ENCODE measurements around the gene SEC23IP. TPM values are rescaled to one million over a fixed set of nuclear protein-coding genes. Genes with fewer than 3 reads are reported as not detected.

Gene SEC23IP
- total RNA-seq, 1 donor, result 28.6 TPM

DNA sequence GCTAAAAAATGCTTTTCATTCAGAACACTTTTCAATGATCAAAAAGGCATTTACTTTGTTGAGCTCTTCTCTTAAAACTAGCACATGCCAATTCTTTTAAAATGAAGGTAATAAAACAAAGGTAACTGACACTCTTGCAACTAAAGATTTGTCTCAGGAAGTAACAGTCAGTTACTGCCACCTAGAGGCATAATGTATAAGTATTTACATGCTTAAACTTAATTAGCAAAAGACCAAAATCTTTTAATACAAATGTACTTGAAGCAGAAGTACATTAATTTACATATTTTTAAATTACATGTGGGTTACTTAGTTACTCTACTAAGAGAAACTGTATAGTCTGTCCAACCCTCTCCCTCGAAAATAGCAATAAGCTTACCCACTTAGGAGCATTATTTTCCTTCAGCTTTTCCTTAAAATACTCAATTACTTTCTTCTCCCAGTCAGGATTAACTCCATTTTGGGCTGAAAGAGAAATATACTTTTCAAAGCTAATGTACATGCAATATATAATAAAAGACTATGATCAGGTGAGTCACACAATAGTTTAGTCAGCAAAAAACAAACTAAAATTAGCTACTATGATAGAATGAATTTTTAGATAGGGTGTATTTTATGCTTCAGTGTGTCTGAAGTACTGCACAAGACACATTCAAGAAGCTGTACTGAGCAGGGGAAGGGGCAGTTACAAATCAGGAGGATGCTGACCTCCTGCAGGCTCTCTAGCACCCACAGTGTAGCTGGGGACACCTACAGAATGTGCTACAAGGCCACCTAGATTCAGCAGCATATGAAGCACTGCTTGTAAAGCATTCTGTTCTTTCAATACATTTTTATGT is 32.9 kb upstream of the SEC23IP start:
- Histone ChIP-seq H4K20me1 (ENCODE audit: insufficient read depth, low read length) (peaks cover 21% of the 10 kb centered on the region), H3K4me1 (ENCODE audit: insufficient read depth, low read length) (no peaks in the 10 kb centered on the region), H3K27ac (ENCODE audit: low read depth, low read length) (no peak overlapping the region), H3K79me2 (ENCODE audit: insufficient read depth, low read length) (peaks cover 61% of the 10 kb centered on the region), H3K36me3 (ENCODE audit: insufficient read depth, low read length) (peaks cover 13% of the 10 kb centered on the region), H3K4me3 (ENCODE audit: insufficient read depth, low read length) (no peak overlapping the region), H2AFZ (ENCODE audit: low read length) (no peak overlapping the region), H3K27me3 (ENCODE audit: insufficient read depth, low read length) (no peaks in the 10 kb centered on the region), H3K4me2 (ENCODE audit: insufficient read depth, low read length) (no peak overlapping the region), H3K9me3 (ENCODE audit: low read depth, low read length) (no peaks in the 10 kb centered on the region)
- DNase-seq (ENCODE audit: insufficient read length, low spot score, missing footprints), result no peak
- TF ChIP-seq, protein P1, sequence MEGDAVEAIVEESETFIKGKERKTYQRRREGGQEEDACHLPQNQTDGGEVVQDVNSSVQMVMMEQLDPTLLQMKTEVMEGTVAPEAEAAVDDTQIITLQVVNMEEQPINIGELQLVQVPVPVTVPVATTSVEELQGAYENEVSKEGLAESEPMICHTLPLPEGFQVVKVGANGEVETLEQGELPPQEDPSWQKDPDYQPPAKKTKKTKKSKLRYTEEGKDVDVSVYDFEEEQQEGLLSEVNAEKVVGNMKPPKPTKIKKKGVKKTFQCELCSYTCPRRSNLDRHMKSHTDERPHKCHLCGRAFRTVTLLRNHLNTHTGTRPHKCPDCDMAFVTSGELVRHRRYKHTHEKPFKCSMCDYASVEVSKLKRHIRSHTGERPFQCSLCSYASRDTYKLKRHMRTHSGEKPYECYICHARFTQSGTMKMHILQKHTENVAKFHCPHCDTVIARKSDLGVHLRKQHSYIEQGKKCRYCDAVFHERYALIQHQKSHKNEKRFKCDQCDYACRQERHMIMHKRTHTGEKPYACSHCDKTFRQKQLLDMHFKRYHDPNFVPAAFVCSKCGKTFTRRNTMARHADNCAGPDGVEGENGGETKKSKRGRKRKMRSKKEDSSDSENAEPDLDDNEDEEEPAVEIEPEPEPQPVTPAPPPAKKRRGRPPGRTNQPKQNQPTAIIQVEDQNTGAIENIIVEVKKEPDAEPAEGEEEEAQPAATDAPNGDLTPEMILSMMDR (IDR thresholded peaks at IDR 0.05; ENCODE audit: extremely low read depth, low read depth, low read length), result peak; percentile 58

DNA sequence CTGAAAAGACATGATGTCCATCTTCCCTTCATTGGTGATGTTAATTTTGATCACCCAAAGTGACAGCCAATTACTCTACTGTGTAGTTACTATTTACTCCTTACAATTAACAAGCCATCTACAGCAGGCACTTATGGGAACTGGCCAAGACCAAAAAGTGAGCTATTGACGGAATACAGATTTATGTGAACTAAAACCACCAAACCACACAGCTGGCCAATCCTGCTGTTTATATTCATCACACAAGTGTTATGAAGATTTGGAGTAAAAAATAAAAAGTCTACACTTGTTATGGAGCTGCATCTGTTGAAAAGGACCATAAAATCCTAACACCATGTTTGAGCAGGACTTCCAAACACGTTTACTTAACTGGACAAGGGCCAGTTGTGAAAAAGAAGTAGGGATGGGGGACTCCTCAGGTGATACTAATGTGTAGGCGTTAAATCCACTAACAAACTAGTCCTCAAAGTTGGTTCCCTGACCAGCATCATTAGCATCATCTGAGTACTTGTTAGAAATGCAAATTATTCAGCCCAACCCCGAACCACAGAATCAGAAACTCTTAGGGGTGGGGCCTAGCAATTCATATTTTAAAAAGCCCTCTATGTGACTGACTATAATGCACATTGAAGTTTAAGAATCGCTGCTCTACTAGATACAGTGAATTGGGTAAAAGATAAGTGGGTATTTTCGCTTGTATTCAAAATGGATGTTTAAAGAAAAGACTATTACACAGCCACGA is 31.5 kb upstream of the SEC23IP start:
- no peak overlapping the region for H2AFZ ChIP-seq (ENCODE audit: low read length)
- no peak overlapping the region for H3K4me3 ChIP-seq (ENCODE audit: insufficient read depth, low read length)
- H3K4me2 ChIP-seq (ENCODE audit: insufficient read depth, low read length), result no peak overlapping the region
- H3K27ac ChIP-seq (ENCODE audit: low read depth, low read length), result no peak overlapping the region
- H4K20me1 ChIP-seq (ENCODE audit: insufficient read depth, low read length), result peaks cover 24% of the 10 kb centered on the region
- H3K9me3 ChIP-seq (ENCODE audit: low read depth, low read length), result no peaks in the 10 kb centered on the region
- peaks cover 8% of the 10 kb centered on the region for H3K36me3 ChIP-seq (ENCODE audit: insufficient read depth, low read length)
- TF ChIP-seq, protein P1 (IDR thresholded peaks at IDR 0.05; ENCODE audit: extremely low read depth, low read depth, low read length), result no peak
- H3K4me1 ChIP-seq (ENCODE audit: insufficient read depth, low read length), result no peaks in the 10 kb centered on the region
- peaks cover 75% of the 10 kb centered on the region for H3K79me2 ChIP-seq (ENCODE audit: insufficient read depth, low read length)
- no peaks in the 10 kb centered on the region for H3K27me3 ChIP-seq (ENCODE audit: insufficient read depth, low read length)
- DNase-seq (ENCODE audit: insufficient read length, low spot score, missing footprints), result no peak

DNA sequence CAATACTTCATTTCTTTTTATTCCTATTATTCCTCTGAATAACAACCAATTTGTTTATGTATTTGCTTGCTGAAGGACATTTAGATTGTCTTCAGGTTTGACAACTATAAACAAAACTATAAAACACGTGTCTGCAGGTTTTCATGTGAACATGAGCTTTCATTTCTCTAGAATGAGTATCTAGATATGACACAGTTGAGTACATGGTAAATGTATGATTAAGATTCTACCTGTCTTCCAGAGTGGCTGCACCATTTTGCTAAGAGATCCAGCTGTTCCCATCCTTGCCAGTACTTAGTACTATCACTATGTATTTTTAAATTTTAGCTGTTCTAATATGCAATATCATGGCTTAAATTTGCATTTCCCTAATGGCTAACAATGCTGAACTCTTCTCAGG is 30.0 kb upstream of the SEC23IP start:
- H3K4me2 ChIP-seq (ENCODE audit: insufficient read depth, low read length), result no peak overlapping the region
- peaks cover 90% of the 10 kb centered on the region for H3K79me2 ChIP-seq (ENCODE audit: insufficient read depth, low read length)
- no peak overlapping the region for H3K4me3 ChIP-seq (ENCODE audit: insufficient read depth, low read length)
- H3K9me3 ChIP-seq (ENCODE audit: low read depth, low read length), result no peaks in the 10 kb centered on the region
- no peaks in the 10 kb centered on the region for H3K27me3 ChIP-seq (ENCODE audit: insufficient read depth, low read length)
- no peaks in the 10 kb centered on the region for H3K36me3 ChIP-seq (ENCODE audit: insufficient read depth, low read length)
- no peak for DNase-seq (ENCODE audit: insufficient read length, low spot score, missing footprints)
- H3K4me1 ChIP-seq (ENCODE audit: insufficient read depth, low read length), result no peaks in the 10 kb centered on the region
- peaks cover 25% of the 10 kb centered on the region for H4K20me1 ChIP-seq (ENCODE audit: insufficient read depth, low read length)
- no peak overlapping the region for H3K27ac ChIP-seq (ENCODE audit: low read depth, low read length)
- H2AFZ ChIP-seq (ENCODE audit: low read length), result no peak overlapping the region
- TF ChIP-seq, protein P1 (IDR thresholded peaks at IDR 0.05; ENCODE audit: extremely low read depth, low read depth, low read length), result no peak
